RWPE1 (cell line): ENCODE results near the gene OSTN.

Experiments
- CTCF ChIA-PET: fragments of 350-600 bp; sonication (Branson Sonifier 250); formaldehyde crosslinking; extraction: SDS; loops from one replicate; lab custom pipeline; 2021; lab: Yijun Ruan, JAX
- POLR2A ChIA-PET: fragments of 400-600 bp; formaldehyde crosslinking; extraction: SDS; loops from one replicate; lab custom pipeline; 2020; ENCODE audit warnings: antibody characterized with exemption; ENCODE audit not compliant: low non-redundant PET; lab: Yijun Ruan, JAX
- DNase-seq: peaks from one replicate; pipeline ENCODE4 v3.0.0; 2012; ENCODE audit warnings: low spot score
- H3K27ac ChIP-seq: fragments of 450-650 bp; 2 replicates; pipeline ENCODE4 v1.5.1; 2017
- TF ChIP-seq, protein P1 (sequence below): fragments of 450-650 bp; conservative IDR thresholded peaks from 2 replicates; pipeline ENCODE4 v1.5.1; 2017; ENCODE audit warnings: low read depth, mild to moderate bottlenecking

The OSTN gene

DNA sequence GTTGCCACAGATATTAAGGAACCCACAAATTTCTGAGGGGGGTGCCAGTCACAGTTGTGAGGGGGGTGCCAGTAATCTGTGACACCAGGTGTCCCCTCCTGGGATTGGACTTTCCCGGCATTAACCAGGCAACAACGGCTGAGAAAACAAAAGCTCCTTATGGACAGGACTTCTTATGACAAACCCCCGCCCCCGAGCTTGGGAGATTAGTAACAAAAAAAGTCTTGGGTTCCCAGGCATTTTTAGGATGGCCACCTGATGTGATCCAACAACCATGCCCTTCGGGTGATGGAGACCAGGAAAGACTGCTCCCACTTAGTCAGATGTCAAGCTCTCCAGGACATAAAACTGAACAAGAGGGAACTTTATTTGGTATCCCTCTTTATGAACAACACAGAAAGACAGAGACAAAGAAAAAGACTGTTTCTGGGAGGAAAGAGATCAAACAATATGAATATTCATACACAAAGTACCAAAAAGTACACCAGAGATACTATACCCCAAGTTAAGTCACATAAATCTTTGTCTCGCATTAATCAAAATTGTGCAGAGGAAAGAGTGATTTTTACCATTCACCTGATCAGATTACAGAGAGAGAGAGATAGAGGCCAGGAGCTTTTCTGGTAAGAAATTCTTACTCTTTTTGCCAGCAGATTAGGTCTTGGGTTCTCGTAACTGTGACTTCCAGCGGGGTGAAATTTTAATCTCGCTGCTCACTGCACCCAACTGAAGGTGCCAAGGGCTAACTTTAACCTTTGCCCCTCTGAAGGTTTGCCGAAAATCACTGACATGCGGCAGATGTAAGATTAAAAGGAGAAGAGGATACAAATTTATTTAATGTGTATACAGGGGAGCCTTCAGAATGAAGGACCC is 61.6 kb downstream of the OSTN start:
- ChIA-PET CTCF (no interaction called here), POLR2A (no interaction called here)
- TF ChIP-seq, protein P1, sequence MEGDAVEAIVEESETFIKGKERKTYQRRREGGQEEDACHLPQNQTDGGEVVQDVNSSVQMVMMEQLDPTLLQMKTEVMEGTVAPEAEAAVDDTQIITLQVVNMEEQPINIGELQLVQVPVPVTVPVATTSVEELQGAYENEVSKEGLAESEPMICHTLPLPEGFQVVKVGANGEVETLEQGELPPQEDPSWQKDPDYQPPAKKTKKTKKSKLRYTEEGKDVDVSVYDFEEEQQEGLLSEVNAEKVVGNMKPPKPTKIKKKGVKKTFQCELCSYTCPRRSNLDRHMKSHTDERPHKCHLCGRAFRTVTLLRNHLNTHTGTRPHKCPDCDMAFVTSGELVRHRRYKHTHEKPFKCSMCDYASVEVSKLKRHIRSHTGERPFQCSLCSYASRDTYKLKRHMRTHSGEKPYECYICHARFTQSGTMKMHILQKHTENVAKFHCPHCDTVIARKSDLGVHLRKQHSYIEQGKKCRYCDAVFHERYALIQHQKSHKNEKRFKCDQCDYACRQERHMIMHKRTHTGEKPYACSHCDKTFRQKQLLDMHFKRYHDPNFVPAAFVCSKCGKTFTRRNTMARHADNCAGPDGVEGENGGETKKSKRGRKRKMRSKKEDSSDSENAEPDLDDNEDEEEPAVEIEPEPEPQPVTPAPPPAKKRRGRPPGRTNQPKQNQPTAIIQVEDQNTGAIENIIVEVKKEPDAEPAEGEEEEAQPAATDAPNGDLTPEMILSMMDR, result no peak
- DNase-seq, result no peak
- H3K27ac ChIP-seq, result no peak overlapping the region

DNA sequence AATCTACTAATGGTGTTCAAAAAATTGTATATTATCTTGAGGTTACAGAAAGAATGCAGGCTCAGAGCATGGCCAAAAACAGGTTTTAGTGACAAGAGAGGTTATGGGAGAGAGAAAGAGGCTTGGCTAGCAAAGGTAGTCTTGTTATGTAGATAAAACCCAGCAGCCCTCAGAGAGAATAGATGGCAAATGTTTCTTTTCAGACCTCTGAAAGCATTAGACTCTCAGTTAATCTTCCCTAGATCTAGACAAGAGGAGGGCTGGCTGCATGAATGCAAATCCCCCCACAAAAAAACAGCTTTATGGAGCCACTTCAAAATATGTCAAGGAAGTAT is 62.2 kb downstream of the OSTN start:
- no peak overlapping the region for H3K27ac ChIP-seq
- TF ChIP-seq, protein P1, result no peak
- DNase-seq, result no peak
- CTCF ChIA-PET, result interaction anchor here (0.8 kb wide), 1 partner anchor 25 kb away, joined by 3 read pairs; no protein-coding TSS in a partner anchor
- POLR2A ChIA-PET, result no interaction called here

DNA sequence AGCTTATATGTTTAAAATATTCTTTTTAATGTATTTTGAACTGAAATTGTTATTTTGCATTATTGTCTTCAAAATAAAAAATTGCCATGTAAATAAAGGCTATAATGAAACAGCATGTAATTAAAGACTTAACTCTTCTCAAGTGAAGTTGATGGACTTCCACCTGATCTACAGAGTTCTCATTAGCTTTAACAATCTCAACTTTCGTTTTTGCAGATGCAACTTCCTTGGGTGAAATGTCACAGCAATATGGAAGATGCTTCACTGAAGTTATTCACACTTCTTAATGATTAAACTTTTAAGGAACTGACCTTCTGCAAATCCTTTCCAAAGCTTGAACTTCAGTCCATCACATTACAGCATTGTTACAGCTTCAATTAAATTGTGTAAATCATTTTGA is 63.6 kb downstream of the OSTN start:
- POLR2A ChIA-PET, result no interaction called here
- H3K27ac ChIP-seq, result no peak overlapping the region
- no peak for DNase-seq
- TF ChIP-seq, protein P1, result no peak
- CTCF ChIA-PET, result no interaction called here

DNA sequence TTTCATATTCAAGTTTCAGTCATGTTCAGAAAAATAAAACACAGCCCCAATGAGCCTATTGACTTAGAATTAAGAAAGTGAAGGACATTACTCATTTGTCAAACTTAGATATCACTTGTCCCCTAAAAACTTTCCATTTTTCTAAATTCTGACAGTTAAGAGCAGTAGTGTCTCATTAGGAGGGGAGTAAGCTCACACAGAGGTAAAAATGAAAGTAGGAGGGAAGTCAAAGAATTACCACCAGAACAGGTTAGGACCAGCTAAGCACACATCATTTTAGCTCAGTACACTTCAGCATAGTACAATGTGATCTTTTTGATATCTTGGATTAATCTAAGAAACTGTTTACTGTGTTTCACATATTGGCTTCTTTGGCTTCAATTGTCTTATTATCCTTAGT is 64.3 kb downstream of the OSTN start:
- no peak for DNase-seq
- TF ChIP-seq, protein P1, result no peak
- POLR2A ChIA-PET, result no interaction called here

DNA sequence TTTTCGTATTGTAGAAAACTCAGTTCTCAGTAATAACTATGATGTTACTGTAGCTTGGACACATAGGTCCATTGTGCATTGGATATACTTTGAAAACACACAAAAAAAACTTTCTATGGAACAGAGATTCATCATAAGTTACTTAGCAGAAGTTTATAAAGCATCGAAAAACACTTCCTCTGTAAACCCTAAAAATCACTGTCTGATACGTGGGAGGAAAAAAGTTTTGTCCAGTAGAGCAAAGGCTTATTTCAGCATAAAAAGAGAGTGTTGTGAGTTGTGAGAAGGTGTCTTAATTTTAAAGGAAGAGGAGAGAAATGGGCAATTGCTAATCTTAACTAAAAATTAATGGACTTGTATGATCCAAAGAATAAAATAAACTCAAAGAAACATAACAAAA is 64.8 kb downstream of the OSTN start:
- ChIA-PET CTCF (no interaction called here), POLR2A (no interaction called here)
- no peak for DNase-seq
- TF ChIP-seq, protein P1, result no peak
- no peak overlapping the region for H3K27ac ChIP-seq

More for the DNA sequence above, 64.3 kb downstream of the OSTN start:
- CTCF ChIA-PET, result no interaction called here
- H3K27ac ChIP-seq, result no peak overlapping the region

DNA sequence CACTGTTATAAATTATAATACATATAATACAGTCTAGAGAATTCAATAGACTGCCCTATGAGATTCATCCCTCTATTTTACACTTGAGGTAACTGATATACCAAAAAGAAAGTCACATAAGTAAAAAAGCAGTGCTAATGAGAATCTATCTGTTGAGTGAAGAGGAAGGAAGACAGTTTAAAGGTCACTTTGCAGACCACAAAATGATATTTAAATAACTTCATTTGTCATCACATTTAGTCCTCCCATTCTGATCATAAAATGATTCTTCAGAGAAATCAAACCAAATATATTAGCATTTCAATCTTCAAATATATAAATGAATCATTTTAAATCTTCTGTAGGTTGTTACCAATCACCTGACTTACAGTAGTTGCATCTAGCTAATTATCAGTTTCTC is 69.7 kb downstream of the OSTN start:
- ChIA-PET CTCF (interaction anchor here (0.5 kb wide), 1 partner anchor 1176 kb away, joined by 3 read pairs; no protein-coding TSS in a partner anchor), POLR2A (no interaction called here)

More for the DNA sequence above, 69.7 kb downstream of the OSTN start:
- no peak for DNase-seq
- TF ChIP-seq, protein P1, result no peak
- H3K27ac ChIP-seq, result no peak overlapping the region
